GM23338 (cell line): ENCODE data around the gene INPP4A. TPM values are rescaled to one million over a fixed set of nuclear protein-coding genes. Genes with fewer than 3 reads are reported as not detected.

Experiments
- ATAC-seq: fragments of 200-7000 bp; cut with Tn5 transposase; 3 replicates; pipeline ENCODE4 v1.9.1; 2020
- DNase-seq: peaks from one replicate; pipeline ENCODE4 v3.0.0-alpha.2; 2015; ENCODE audit warnings: low spot score
- H2AFZ ChIP-seq: fragments of 200-600 bp; sonication (generic); 2 replicates; pipeline ENCODE4 v1.8.0; 2016; ENCODE audit warnings: antibody characterized with exemption, mild to moderate bottlenecking, moderate library complexity
- H3F3A ChIP-seq: fragments of 200-600 bp; sonication (generic); replicated peaks from 2 replicates; pipeline ENCODE4 v1.8.0; 2017; ENCODE audit warnings: antibody characterized with exemption, mixed run types, low read depth
- H3K27ac ChIP-seq: fragments of 200-600 bp; sonication (generic); 2 replicates; pipeline ENCODE4 v1.6.1; 2016; ENCODE audit warnings: low read depth
- H3K27me3 ChIP-seq: fragments of 200-600 bp; sonication (generic); 2 replicates; pipeline ENCODE4 v1.8.0; 2016; ENCODE audit warnings: mild to moderate bottlenecking, mixed run types, moderate library complexity; ENCODE audit not compliant: insufficient read depth
- H3K36me3 ChIP-seq: fragments of 200-600 bp; sonication (generic); 2 replicates; pipeline ENCODE4 v1.8.0; 2016; ENCODE audit warnings: mild to moderate bottlenecking; ENCODE audit not compliant: insufficient read depth
- H3K4me1 ChIP-seq: fragments of 200-600 bp; sonication (generic); 2 replicates; pipeline ENCODE4 v1.8.0; 2016; ENCODE audit warnings: mild to moderate bottlenecking, moderate library complexity; ENCODE audit not compliant: insufficient read depth
- H3K4me2 ChIP-seq: fragments of 200-600 bp; sonication (generic); 2 replicates; pipeline ENCODE4 v1.7.1; 2017; ENCODE audit warnings: mixed run types
- H3K4me3 ChIP-seq: fragments of 200-600 bp; sonication (generic); 2 replicates; pipeline ENCODE4 v1.6.1; 2016; ENCODE audit warnings: mixed run types
- H3K79me2 ChIP-seq: fragments of 200-600 bp; sonication (generic); replicated peaks from 2 replicates; pipeline ENCODE4 v1.8.0; 2017; ENCODE audit warnings: mild to moderate bottlenecking; ENCODE audit not compliant: insufficient read depth
- H3K9me2 ChIP-seq: fragments of 200-600 bp; sonication (generic); 2 replicates; pipeline ENCODE4 v1.8.0; 2017; ENCODE audit not compliant: insufficient read depth
- H4K20me1 ChIP-seq: fragments of 200-600 bp; sonication (generic); replicated peaks from 2 replicates; pipeline ENCODE4 v1.8.0; 2017; ENCODE audit warnings: mild to moderate bottlenecking; ENCODE audit not compliant: insufficient read depth
- H3K27ac Mint-ChIP-seq: 2 replicates; pipeline ENCODE4 v1.8.0; 2020; ENCODE audit warnings: inconsistent platforms, mild to moderate bottlenecking, moderate library complexity, mixed read lengths
- H3K27me3 Mint-ChIP-seq: 3 replicates; pipeline ENCODE4 v1.8.0; 2022; ENCODE audit warnings: low read depth, mild to moderate bottlenecking, moderate library complexity, mixed read lengths, inconsistent platforms; ENCODE audit not compliant: insufficient read depth, poor library complexity
- H3K36me3 Mint-ChIP-seq: 3 replicates; pipeline ENCODE4 v1.8.0; 2021; ENCODE audit warnings: low read depth, mild to moderate bottlenecking, inconsistent platforms, moderate library complexity, mixed read lengths
- H3K4me1 Mint-ChIP-seq: 3 replicates; pipeline ENCODE4 v1.8.0; 2020; ENCODE audit warnings: mild to moderate bottlenecking, inconsistent platforms, mixed read lengths
- H3K4me3 Mint-ChIP-seq: 3 replicates; pipeline ENCODE4 v1.8.0; 2021; ENCODE audit warnings: moderate library complexity, mild to moderate bottlenecking, inconsistent platforms, mixed read lengths
- H3K9me3 Mint-ChIP-seq: 3 replicates; pipeline ENCODE4 v1.8.0; 2020; ENCODE audit warnings: moderate library complexity, mild to moderate bottlenecking, inconsistent platforms, mixed read lengths
- CREB1 ChIP-seq: fragments of 250-450 bp; sonication (Bioruptor Pico); IDR thresholded peaks from 2 replicates; pipeline ENCODE4 v1.5.0; 2020; ENCODE audit warnings: low read depth, mild to moderate bottlenecking, moderate library complexity
- EZH2 ChIP-seq: fragments of 200-600 bp; sonication (generic); IDR thresholded peaks from one replicate; pipeline ENCODE4 v1.8.0; 2017; ENCODE audit warnings: antibody characterized with exemption, mild to moderate bottlenecking, low read depth; ENCODE audit not compliant: unreplicated experiment
- NANOG ChIP-seq: IDR thresholded peaks from 2 replicates; pipeline ENCODE4 v1.6.1; 2016; ENCODE audit warnings: antibody characterized with exemption, borderline replicate concordance
- POLR2AphosphoS5 ChIP-seq: IDR thresholded peaks from 2 replicates; pipeline ENCODE4 v1.6.1; 2016; ENCODE audit warnings: antibody characterized with exemption, low read depth
- STAT1 ChIP-seq: IDR thresholded peaks from one replicate; pipeline ENCODE4 v1.6.1; 2016; ENCODE audit warnings: antibody characterized with exemption; ENCODE audit not compliant: unreplicated experiment
- ZNF114 ChIP-seq: fragments of 250-450 bp; sonication (Bioruptor Pico); IDR thresholded peaks from 2 replicates; pipeline ENCODE4 v1.5.0; 2020; ENCODE audit warnings: mild to moderate bottlenecking, moderate library complexity
- polyA plus RNA-seq: library from polyadenylated mRNA; unstranded; fragments of >200 nt; fragmentation: Nextera tagmentation; extraction: Ambion mirVana; gene quantifications from 2 replicates; pipeline ENCODE4 v1.2.1, GENCODE V29; 2016
- total RNA-seq: library from RNA; depleted of rRNA; stranded (reverse); fragments of >200 nt; shearing (Covaris generic); gene quantifications from 2 replicates; pipeline ENCODE4 v1.2.3, GENCODE V29; 2014
- TF ChIP-seq, protein P1 (sequence below): fragments of 250-450 bp; sonication (Bioruptor Pico); IDR thresholded peaks from 2 replicates; pipeline ENCODE4 v1.5.0; 2020; ENCODE audit warnings: mild to moderate bottlenecking, moderate library complexity
- TF ChIP-seq, protein P2 (sequence below): IDR thresholded peaks from one replicate; pipeline ENCODE4 v1.6.1; 2018; ENCODE audit warnings: antibody characterized with exemption; ENCODE audit not compliant: unreplicated experiment
- TF ChIP-seq, protein P3 (sequence below): IDR thresholded peaks from 2 replicates; pipeline ENCODE4 v1.6.1; 2016; ENCODE audit warnings: antibody characterized with exemption

Gene INPP4A
- total and polyA plus RNA-seq, 2 experiments from 2014 or later = 8.5 to 36.9 TPM

DNA sequence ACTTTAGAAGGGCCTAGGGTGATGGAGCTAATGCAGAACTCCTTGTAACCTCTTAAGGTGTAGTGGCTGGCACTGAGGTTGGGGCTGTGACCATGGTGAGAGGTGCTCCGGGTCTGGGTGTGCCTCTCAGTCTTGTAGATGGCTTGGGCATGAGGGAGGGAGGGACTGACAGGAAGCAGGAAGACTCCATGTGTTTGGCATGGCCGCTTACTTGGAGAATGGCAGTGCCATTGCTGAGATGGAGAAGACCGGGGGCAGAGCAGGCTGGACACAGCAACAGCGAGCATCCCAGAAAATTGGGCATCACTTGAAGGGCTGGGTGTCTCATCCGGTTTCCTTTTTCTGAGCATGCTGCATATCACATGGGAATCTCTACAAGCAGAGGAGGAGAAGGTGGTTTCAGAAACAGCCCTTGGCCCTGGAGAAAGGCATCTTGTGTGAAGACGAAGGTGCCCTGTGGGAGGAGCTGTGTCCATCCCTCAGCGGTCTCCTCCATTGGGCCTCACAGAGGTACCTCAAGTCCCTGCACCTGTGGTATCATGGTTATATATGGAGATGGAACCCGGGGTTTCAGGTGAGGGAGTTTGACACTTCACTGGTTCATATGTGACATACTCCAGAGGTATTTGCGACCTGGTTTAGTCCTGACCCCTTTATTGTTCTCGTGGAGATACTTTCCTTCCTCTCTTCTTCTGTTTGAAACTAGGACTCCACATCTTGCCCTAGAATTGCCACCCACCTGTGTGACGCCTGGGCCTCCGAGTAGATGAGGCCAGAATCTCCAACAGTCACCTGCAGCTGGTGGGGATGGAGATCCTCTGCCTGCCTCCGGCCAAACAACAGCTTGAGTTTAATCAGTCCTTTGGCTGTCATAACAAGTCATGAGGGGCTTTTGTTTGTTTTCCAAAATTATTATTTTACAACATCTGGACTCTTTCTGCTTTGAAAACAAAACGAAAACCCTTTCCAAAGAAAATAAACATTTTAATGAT is 45.6 kb downstream of the INPP4A start (continued):
- TF ChIP-seq, protein P1, sequence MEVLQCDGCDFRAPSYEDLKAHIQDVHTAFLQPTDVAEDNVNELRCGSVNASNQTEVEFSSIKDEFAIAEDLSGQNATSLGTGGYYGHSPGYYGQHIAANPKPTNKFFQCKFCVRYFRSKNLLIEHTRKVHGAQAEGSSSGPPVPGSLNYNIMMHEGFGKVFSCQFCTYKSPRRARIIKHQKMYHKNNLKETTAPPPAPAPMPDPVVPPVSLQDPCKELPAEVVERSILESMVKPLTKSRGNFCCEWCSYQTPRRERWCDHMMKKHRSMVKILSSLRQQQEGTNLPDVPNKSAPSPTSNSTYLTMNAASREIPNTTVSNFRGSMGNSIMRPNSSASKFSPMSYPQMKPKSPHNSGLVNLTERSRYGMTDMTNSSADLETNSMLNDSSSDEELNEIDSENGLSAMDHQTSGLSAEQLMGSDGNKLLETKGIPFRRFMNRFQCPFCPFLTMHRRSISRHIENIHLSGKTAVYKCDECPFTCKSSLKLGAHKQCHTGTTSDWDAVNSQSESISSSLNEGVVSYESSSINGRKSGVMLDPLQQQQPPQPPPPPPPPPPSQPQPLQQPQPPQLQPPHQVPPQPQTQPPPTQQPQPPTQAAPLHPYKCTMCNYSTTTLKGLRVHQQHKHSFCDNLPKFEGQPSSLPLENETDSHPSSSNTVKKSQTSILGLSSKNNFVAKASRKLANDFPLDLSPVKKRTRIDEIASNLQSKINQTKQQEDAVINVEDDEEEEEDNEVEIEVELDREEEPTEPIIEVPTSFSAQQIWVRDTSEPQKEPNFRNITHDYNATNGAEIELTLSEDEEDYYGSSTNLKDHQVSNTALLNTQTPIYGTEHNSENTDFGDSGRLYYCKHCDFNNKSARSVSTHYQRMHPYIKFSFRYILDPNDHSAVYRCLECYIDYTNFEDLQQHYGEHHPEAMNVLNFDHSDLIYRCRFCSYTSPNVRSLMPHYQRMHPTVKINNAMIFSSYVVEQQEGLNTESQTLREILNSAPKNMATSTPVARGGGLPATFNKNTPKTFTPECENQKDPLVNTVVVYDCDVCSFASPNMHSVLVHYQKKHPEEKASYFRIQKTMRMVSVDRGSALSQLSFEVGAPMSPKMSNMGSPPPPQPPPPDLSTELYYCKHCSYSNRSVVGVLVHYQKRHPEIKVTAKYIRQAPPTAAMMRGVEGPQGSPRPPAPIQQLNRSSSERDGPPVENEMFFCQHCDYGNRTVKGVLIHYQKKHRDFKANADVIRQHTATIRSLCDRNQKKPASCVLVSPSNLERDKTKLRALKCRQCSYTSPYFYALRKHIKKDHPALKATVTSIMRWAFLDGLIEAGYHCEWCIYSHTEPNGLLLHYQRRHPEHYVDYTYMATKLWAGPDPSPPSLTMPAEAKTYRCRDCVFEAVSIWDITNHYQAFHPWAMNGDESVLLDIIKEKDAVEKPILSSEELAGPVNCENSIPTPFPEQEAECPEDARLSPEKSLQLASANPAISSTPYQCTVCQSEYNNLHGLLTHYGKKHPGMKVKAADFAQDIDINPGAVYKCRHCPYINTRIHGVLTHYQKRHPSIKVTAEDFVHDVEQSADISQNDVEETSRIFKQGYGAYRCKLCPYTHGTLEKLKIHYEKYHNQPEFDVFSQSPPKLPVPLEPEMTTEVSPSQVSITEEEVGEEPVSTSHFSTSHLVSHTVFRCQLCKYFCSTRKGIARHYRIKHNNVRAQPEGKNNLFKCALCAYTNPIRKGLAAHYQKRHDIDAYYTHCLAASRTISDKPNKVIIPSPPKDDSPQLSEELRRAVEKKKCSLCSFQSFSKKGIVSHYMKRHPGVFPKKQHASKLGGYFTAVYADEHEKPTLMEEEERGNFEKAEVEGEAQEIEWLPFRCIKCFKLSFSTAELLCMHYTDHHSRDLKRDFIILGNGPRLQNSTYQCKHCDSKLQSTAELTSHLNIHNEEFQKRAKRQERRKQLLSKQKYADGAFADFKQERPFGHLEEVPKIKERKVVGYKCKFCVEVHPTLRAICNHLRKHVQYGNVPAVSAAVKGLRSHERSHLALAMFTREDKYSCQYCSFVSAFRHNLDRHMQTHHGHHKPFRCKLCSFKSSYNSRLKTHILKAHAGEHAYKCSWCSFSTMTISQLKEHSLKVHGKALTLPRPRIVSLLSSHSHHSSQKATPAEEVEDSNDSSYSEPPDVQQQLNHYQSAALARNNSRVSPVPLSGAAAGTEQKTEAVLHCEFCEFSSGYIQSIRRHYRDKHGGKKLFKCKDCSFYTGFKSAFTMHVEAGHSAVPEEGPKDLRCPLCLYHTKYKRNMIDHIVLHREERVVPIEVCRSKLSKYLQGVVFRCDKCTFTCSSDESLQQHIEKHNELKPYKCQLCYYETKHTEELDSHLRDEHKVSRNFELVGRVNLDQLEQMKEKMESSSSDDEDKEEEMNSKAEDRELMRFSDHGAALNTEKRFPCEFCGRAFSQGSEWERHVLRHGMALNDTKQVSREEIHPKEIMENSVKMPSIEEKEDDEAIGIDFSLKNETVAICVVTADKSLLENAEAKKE (CRISPR knock-in tag) = no peak
- no peak for TF ChIP-seq STAT1

DNA sequence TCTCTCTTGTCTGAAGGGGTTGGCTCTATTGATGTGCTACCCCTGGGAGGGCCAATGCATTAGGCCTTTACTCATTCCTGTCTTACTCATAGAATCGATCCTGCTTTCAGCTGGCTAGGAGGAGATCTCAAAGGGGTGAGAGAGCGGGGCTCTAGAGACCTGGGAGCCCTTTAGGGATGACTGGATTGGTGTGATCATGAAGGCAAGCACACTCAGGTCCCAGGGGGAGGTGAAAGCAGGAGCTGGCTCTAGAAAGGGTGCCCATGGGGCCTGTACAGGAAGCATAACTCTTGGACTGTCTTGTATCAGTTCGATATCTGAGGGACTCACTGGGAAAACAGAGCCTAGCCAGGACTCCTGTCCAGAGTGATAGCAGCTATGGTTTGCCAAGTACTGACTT is 47.8 kb downstream of the INPP4A start:
- H3K9me3 Mint-ChIP-seq = peaks cover 21% of the 10 kb centered on the region
- no peaks in the 10 kb centered on the region for H3F3A ChIP-seq
- peaks cover 27% of the 10 kb centered on the region for H3K4me1 Mint-ChIP-seq
- no peak for DNase-seq
- H3K4me3 ChIP-seq = no peak overlapping the region
- H3K36me3 ChIP-seq = no peaks in the 10 kb centered on the region
- peaks cover 67% of the 10 kb centered on the region for H3K79me2 ChIP-seq
- peaks cover 25% of the 10 kb centered on the region for H4K20me1 ChIP-seq
- H3K27me3 Mint-ChIP-seq = peaks cover 2% of the 10 kb centered on the region
- H3K27ac Mint-ChIP-seq = no peak overlapping the region
- H2AFZ ChIP-seq = no peak overlapping the region
- H3K4me2 ChIP-seq = no peak overlapping the region
- no peak overlapping the region for H3K4me3 Mint-ChIP-seq
- no peaks in the 10 kb centered on the region for H3K9me2 ChIP-seq
- no peak for ATAC-seq
- H3K36me3 Mint-ChIP-seq = peaks cover 37% of the 10 kb centered on the region
- H3K27ac ChIP-seq = no peak overlapping the region
- H3K27me3 ChIP-seq = no peaks in the 10 kb centered on the region
- peaks cover 17% of the 10 kb centered on the region; the same call in 1 of the 2 replicates for H3K4me1 ChIP-seq
- TF ChIP-seq, protein P2, sequence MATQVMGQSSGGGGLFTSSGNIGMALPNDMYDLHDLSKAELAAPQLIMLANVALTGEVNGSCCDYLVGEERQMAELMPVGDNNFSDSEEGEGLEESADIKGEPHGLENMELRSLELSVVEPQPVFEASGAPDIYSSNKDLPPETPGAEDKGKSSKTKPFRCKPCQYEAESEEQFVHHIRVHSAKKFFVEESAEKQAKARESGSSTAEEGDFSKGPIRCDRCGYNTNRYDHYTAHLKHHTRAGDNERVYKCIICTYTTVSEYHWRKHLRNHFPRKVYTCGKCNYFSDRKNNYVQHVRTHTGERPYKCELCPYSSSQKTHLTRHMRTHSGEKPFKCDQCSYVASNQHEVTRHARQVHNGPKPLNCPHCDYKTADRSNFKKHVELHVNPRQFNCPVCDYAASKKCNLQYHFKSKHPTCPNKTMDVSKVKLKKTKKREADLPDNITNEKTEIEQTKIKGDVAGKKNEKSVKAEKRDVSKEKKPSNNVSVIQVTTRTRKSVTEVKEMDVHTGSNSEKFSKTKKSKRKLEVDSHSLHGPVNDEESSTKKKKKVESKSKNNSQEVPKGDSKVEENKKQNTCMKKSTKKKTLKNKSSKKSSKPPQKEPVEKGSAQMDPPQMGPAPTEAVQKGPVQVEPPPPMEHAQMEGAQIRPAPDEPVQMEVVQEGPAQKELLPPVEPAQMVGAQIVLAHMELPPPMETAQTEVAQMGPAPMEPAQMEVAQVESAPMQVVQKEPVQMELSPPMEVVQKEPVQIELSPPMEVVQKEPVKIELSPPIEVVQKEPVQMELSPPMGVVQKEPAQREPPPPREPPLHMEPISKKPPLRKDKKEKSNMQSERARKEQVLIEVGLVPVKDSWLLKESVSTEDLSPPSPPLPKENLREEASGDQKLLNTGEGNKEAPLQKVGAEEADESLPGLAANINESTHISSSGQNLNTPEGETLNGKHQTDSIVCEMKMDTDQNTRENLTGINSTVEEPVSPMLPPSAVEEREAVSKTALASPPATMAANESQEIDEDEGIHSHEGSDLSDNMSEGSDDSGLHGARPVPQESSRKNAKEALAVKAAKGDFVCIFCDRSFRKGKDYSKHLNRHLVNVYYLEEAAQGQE = no peak
- TF ChIP-seq POLR2AphosphoS5 (no peak), ZNF114 (CRISPR knock-in tag) (no peak), EZH2 (no peak), NANOG (no peak), CREB1 (no peak)
- TF ChIP-seq, protein P3, sequence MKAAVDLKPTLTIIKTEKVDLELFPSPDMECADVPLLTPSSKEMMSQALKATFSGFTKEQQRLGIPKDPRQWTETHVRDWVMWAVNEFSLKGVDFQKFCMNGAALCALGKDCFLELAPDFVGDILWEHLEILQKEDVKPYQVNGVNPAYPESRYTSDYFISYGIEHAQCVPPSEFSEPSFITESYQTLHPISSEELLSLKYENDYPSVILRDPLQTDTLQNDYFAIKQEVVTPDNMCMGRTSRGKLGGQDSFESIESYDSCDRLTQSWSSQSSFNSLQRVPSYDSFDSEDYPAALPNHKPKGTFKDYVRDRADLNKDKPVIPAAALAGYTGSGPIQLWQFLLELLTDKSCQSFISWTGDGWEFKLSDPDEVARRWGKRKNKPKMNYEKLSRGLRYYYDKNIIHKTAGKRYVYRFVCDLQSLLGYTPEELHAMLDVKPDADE = no peak
